GM12891 (cell line): Measurements from ENCODE around the gene ZDHHC9.

ENCODE experiments used
- POLR2A ChIP-seq: IDR thresholded peaks from 2 replicates; pipeline ENCODE4 v1.6.1; 2011; ENCODE audit warnings: low read depth, low read length, control low read depth
- POLR2AphosphoS5 ChIP-seq: IDR thresholded peaks from 2 replicates; pipeline ENCODE4 v1.6.1; 2011; ENCODE audit warnings: low read depth, low read length, control low read depth
- SPI1 ChIP-seq: IDR thresholded peaks from 2 replicates; pipeline ENCODE4 v1.6.1; 2011; ENCODE audit warnings: low read depth, low read length, control low read depth
- TAF1 ChIP-seq: IDR thresholded peaks from 2 replicates; pipeline ENCODE4 v1.6.1; 2011; ENCODE audit warnings: low read depth, low read length, control low read depth

DNA sequence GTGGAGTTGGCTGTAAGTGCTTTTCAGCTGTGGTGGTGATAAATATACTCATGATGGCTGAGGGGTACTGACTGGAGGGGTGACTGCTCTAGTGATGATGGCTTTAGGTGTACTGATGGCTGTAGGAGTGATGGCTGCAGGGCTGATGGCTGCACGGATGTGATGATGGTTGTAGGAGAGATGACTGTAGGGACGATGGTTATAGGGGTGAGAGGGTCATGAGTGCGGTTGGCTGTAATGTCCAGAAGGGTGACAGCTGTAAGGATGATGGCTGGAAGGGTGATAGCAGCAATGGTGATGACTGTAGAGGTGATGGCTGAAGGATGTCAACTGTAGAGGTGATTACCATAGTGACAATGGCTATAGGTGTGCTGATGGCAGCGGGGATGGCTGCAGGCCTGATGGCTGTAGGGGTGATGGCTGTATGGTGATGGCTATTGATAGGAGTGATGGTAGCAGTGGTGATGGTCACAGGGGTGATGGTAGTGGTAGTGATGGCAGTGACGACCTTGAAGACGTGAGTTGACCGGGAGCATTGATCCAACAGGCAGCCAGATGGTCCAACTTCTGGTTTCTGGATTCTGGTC, 64.5 kb downstream of the ZDHHC9 start:
- TF ChIP-seq TAF1 (no peak), POLR2A (no peak), SPI1 (no peak), POLR2AphosphoS5 (no peak)
